Astrocyte (in vitro differentiated cells and primary cell): ENCODE data around the gene CD180. TPM values are rescaled to one million over a fixed set of nuclear protein-coding genes. Genes with fewer than 3 reads are reported as not detected.

ENCODE experiments used
- DNase-seq: peaks from one replicate; pipeline ENCODE4 v3.0.0-alpha.2; 2010; ENCODE audit warnings: low read depth
- FAIRE-seq: peaks from 2 replicates; lab custom pipeline; 2011; peaks lifted over from hg19 to GRCh38; lab: Jason Lieb, UNC
- H2AFZ ChIP-seq: 2 replicates; pipeline ENCODE4 v1.6.0; 2012; ENCODE audit warnings: low read depth, low read length, inconsistent platforms
- H3K27ac ChIP-seq: 2 replicates; pipeline ENCODE4 v1.5.1; 2011; ENCODE audit warnings: low read depth, low read length, inconsistent platforms
- H3K27me3 ChIP-seq: 2 replicates; pipeline ENCODE4 v1.6.0; 2011; ENCODE audit warnings: low read length, inconsistent platforms; ENCODE audit not compliant: insufficient read depth
- H3K36me3 ChIP-seq: 2 replicates; pipeline ENCODE4 v1.5.1; 2011; ENCODE audit warnings: low read length, inconsistent platforms; ENCODE audit not compliant: insufficient read depth
- H3K4me1 ChIP-seq: 2 replicates; pipeline ENCODE4 v1.5.1; 2011; ENCODE audit warnings: low read length, inconsistent platforms; ENCODE audit not compliant: insufficient read depth
- H3K4me2 ChIP-seq: 2 replicates; pipeline ENCODE4 v1.6.0; 2012; ENCODE audit warnings: low read length, inconsistent platforms
- H3K4me3 ChIP-seq: 2 replicates; pipeline ENCODE4 v1.5.1; 2011; ENCODE audit warnings: low read depth, mild to moderate bottlenecking, low read length, inconsistent platforms; ENCODE audit not compliant: insufficient read depth
- H3K79me2 ChIP-seq: 2 replicates; pipeline ENCODE4 v1.6.0; 2012; ENCODE audit warnings: mild to moderate bottlenecking, low read length, inconsistent platforms; ENCODE audit not compliant: insufficient read depth
- H3K9ac ChIP-seq: 2 replicates; pipeline ENCODE4 v1.6.0; 2012; ENCODE audit warnings: mild to moderate bottlenecking, low read length, inconsistent platforms
- H3K9me3 ChIP-seq: 2 replicates; pipeline ENCODE4 v1.5.1; 2012; ENCODE audit warnings: low read depth, mild to moderate bottlenecking, low read length, inconsistent platforms; ENCODE audit not compliant: insufficient read depth
- H4K20me1 ChIP-seq: 2 replicates; pipeline ENCODE4 v1.6.0; 2012; ENCODE audit warnings: low read length, inconsistent platforms; ENCODE audit not compliant: insufficient read depth
- H3K27ac Mint-ChIP-seq: one replicate; pipeline ENCODE4 v1.8.0; 2021; ENCODE audit warnings: mild to moderate bottlenecking, mixed read lengths; ENCODE audit not compliant: unreplicated experiment
- H3K27me3 Mint-ChIP-seq: one replicate; pipeline ENCODE4 v1.8.0; 2021; ENCODE audit warnings: low read depth, mixed read lengths; ENCODE audit not compliant: unreplicated experiment
- H3K36me3 Mint-ChIP-seq: one replicate; pipeline ENCODE4 v1.8.0; 2021; ENCODE audit warnings: low read depth, mixed read lengths; ENCODE audit not compliant: unreplicated experiment
- H3K4me1 Mint-ChIP-seq: one replicate; pipeline ENCODE4 v1.8.0; 2021; ENCODE audit warnings: low read depth, mixed read lengths; ENCODE audit not compliant: unreplicated experiment
- H3K4me3 Mint-ChIP-seq: one replicate; pipeline ENCODE4 v1.8.0; 2021; ENCODE audit warnings: mild to moderate bottlenecking, moderate library complexity, mixed read lengths; ENCODE audit not compliant: unreplicated experiment
- H3K9me3 Mint-ChIP-seq: one replicate; pipeline ENCODE4 v1.8.0; 2021; ENCODE audit warnings: mild to moderate bottlenecking, mixed read lengths; ENCODE audit not compliant: unreplicated experiment
- CTCF ChIP-seq: IDR thresholded peaks from 2 replicates; pipeline ENCODE4 v1.5.1; 2011; ENCODE audit warnings: low read depth, mild to moderate bottlenecking, inconsistent platforms, low read length, moderate library complexity; ENCODE audit not compliant: insufficient read depth
- EZH2 ChIP-seq: IDR thresholded peaks from 2 replicates; pipeline ENCODE4 v1.6.1; 2012; ENCODE audit warnings: mild to moderate bottlenecking, low read length, inconsistent platforms; ENCODE audit not compliant: insufficient read depth
- total RNA-seq: library from RNA; stranded (reverse); gene quantifications from 2 replicates; pipeline ENCODE4 v1.2.1, GENCODE V29; 2021

CD180 gene
- total RNA-seq, 1 donor from 2014 or later, result not detected

- no peaks in the 10 kb centered on the region for H3K79me2 ChIP-seq
- no peaks in the 10 kb centered on the region for H4K20me1 ChIP-seq
- no peaks in the 10 kb centered on the region for H3K27me3 Mint-ChIP-seq
- H3K4me3 ChIP-seq, result no peak overlapping the region
- FAIRE-seq (no peak), DNase-seq (no peak)
- H3K36me3 Mint-ChIP-seq, result no peaks in the 10 kb centered on the region
- TF ChIP-seq EZH2 (no peak), CTCF (no peak)
- no peak overlapping the region for H3K4me3 Mint-ChIP-seq
- peak overlapping the region; percentile 13 for H3K27ac Mint-ChIP-seq
- H3K27ac ChIP-seq, result no peak overlapping the region
- H3K9ac ChIP-seq, result no peak overlapping the region
- no peaks in the 10 kb centered on the region for H3K4me1 ChIP-seq
- peaks cover 3% of the 10 kb centered on the region for H3K4me1 Mint-ChIP-seq
- H3K9me3 Mint-ChIP-seq, result peaks cover 3% of the 10 kb centered on the region
- H3K27me3 ChIP-seq, result no peaks in the 10 kb centered on the region
- no peaks in the 10 kb centered on the region for H3K9me3 ChIP-seq
- no peak overlapping the region for H2AFZ ChIP-seq
- no peaks in the 10 kb centered on the region for H3K36me3 ChIP-seq
- H3K4me2 ChIP-seq, result no peak overlapping the region
Measured at GRCh38 chr5:67221487-67222242, 25.1 kb upstream of the CD180 start.

GRCh38 chr5:67216564-67216963 lies 20.0 kb upstream of the CD180 start:
- H3K4me1 Mint-ChIP-seq, result peaks cover 9% of the 10 kb centered on the region
- peaks cover 5% of the 10 kb centered on the region for H3K9me3 Mint-ChIP-seq
- Histone ChIP-seq H3K27ac (no peak overlapping the region), H3K9me3 (no peaks in the 10 kb centered on the region), H3K9ac (no peak overlapping the region), H2AFZ (no peak overlapping the region), H3K4me3 (no peak overlapping the region), H3K4me1 (peaks cover 2% of the 10 kb centered on the region), H3K36me3 (no peaks in the 10 kb centered on the region), H3K4me2 (no peak overlapping the region), H3K27me3 (no peaks in the 10 kb centered on the region), H4K20me1 (no peaks in the 10 kb centered on the region), H3K79me2 (no peaks in the 10 kb centered on the region)
- H3K27me3 Mint-ChIP-seq, result no peaks in the 10 kb centered on the region
- H3K27ac Mint-ChIP-seq, result no peak overlapping the region
- no peaks in the 10 kb centered on the region for H3K36me3 Mint-ChIP-seq
- DNase-seq, result no peak
- FAIRE-seq, result no peak
- no peak overlapping the region for H3K4me3 Mint-ChIP-seq
- TF ChIP-seq CTCF, result no peak
- no peak for TF ChIP-seq EZH2
